Fibroblast of villous mesenchyme (primary cell): ENCODE measurements around the gene FRS3. TPM values are rescaled to one million over a fixed set of nuclear protein-coding genes. Genes with fewer than 3 reads are reported as not detected.

Source experiments
- DNase-seq: peaks from one replicate; pipeline ENCODE4 v3.0.0-alpha.2; 2010; ENCODE audit warnings: low read depth
- H3K4me3 ChIP-seq: 2 replicates; pipeline ENCODE4 v1.5.1; 2011; ENCODE audit warnings: low read depth, mild to moderate bottlenecking, low read length
- CTCF ChIP-seq: IDR thresholded peaks from 2 replicates; pipeline ENCODE4 v1.5.1; 2012; ENCODE audit warnings: low read depth, mild to moderate bottlenecking, low read length; ENCODE audit not compliant: insufficient read depth
- total RNA-seq: library from RNA; depleted of rRNA; stranded (reverse); fragments of >200 nt; gene quantifications from 2 replicates; pipeline ENCODE4 v1.2.3, GENCODE V29; 2012

Gene FRS3
- total RNA-seq, 1 donor = 1.3 TPM

DNA sequence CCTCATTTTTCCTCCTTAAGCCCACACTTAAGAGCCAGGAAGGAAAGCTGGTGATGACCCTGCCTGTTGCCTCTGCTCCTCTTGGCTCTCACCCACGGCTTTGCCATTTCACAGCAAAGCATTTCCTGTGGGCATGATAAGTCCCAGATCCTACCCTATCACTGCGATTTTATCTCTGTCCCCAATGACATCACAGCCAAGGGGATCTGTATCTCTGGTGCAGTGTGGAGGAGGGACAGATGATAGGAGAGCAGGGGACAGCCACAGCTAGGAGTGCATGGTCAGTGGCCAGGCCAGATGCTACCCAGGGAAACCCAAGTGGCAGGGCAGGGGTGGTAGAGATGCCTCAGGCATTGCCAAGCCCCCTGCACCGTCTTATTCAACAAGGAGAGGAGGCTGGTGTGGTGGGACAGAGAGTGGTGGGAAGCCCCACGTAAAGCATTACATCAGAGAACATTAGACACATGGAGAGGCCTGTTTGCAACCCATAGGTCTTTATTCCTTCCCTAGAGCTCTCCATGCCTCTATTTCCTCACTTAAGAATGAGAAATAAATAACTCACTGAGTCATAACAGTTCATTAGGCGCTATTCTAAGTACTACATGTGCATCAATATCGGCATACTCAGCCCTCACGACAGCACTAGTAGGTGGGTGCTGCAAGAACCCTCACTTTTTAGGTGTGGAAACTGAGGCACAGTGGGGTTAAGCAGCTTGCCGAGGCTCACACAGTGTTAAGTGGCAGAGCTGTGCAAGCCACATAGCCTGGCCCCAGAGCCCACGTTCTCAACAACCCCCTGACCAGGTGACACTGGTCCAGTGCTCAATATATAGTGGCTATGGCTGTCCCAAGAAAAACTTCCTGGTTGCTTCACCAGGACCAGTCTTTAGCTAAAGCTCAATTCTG is 48.9 kb downstream of the FRS3 start:
- TF ChIP-seq CTCF = no peak
- no peak overlapping the region for H3K4me3 ChIP-seq
- peak; percentile 36 for DNase-seq

DNA sequence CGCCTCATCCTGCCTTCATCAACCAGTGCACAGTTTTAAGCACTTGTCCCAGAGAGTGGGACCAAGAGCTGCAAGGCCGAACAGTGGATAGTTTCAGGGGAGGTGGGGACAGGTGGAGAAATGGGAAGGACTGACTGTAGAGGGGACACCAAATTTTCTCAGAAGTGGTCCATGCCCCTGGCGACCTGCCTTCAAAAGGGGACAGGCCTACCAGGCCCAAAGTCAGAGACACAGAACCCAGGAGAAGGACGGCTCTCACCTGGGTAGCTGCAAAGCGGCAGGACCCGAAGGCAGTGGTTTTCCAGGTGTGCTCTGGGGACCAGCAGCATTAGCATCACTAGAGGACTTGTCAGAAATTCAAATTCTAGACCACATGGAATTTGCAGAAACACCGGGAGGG is 50.1 kb downstream of the FRS3 start:
- no peak for TF ChIP-seq CTCF
- no peak overlapping the region for H3K4me3 ChIP-seq
- DNase-seq = no peak

- no peak overlapping the region for H3K4me3 ChIP-seq
- no peak for DNase-seq
- no peak for TF ChIP-seq CTCF
Observed at GRCh38 chr6:41728954-41729353, 50.7 kb downstream of the FRS3 start.

GRCh38 chr6:41728073-41728936 is 51.4 kb downstream of the FRS3 start:
- no peak for TF ChIP-seq CTCF
- H3K4me3 ChIP-seq = no peak overlapping the region
- DNase-seq = no peak

DNA sequence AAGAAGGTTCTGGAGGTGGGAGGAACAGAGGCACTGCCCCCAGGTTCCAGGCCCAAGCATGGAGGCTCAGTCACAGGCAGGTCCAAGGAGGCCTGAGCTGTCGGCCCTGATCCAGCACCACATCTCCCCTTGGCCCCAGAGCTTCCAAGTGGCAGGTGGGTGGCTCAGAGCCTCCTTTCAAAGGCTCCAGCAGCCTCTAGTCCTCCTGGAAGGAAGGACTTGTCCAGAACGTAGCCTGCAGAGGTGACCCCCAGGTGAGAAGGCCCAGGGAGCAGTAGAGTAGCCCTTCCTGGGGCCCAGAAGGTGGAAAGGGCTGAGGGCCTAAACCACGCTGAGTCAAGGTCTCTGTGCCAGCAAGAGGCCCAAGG is 52.0 kb downstream of the FRS3 start:
- no peak overlapping the region for H3K4me3 ChIP-seq
- no peak for DNase-seq
- no peak for TF ChIP-seq CTCF

GRCh38 chr6:41726876-41727275 is 52.8 kb downstream of the FRS3 start:
- TF ChIP-seq CTCF = no peak
- no peak for DNase-seq
- no peak overlapping the region for H3K4me3 ChIP-seq
